CD4-positive, alpha-beta T cell treated with Interleukin-12 subunit alpha and Interleukin-12 subunit beta, for 1 hour (primary cell): ENCODE data around the gene CD55.

Experiments
- DNase-seq: peaks from one replicate; pipeline ENCODE4 v3.0.0-alpha.2; 2020

CD55 gene, protein sequence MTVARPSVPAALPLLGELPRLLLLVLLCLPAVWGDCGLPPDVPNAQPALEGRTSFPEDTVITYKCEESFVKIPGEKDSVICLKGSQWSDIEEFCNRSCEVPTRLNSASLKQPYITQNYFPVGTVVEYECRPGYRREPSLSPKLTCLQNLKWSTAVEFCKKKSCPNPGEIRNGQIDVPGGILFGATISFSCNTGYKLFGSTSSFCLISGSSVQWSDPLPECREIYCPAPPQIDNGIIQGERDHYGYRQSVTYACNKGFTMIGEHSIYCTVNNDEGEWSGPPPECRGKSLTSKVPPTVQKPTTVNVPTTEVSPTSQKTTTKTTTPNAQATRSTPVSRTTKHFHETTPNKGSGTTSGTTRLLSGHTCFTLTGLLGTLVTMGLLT

DNA sequence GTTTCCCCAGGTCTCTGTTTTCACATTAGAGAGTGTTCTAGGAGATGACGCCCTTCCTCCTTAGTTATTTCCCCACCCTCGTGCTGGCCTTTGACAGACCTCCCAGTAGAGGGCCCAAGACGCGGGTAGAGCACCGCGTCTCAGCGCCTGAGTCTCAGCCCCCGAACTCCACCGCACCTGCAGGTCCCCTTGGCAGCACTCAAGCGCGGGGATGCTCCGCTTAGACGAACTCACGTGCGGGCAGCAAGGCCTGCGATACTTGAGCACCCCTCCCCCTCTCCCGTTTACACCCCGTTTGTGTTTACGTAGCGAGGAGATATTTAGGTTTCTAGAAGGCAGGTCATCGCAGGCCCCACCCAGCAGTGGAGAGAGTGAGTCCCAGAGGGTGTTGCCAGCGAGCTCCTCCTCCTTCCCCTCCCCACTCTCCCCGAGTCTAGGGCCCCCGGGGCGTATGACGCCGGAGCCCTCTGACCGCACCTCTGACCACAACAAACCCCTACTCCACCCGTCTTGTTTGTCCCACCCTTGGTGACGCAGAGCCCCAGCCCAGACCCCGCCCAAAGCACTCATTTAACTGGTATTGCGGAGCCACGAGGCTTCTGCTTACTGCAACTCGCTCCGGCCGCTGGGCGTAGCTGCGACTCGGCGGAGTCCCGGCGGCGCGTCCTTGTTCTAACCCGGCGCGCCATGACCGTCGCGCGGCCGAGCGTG lies at the start of gene CD55:
CD55 (plus strand) TSS at position 600 of the 711 bp plus-strand sequence; CDS start at position 688, 88 bp downstream.
- DNase-seq: peak; percentile 100

DNA sequence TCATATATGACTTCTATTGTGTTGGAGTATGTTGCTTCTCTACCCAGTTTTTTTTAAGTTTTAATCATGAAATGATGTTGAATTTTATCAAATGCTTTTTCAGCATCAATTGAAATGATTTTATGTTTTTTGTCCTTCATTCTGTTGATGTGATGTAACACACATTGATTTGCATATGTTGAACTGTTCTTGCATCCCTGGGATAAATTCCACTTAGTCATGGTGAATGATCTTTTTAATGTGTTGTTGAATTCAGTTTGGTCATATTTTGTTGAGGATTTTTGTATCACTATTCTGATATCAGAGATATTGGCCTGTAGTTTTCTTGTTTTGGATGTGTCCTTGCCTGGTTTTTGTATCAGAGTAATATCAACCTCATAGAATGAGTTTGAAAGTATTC lies 46.6 kb upstream of the CD55 start:
- no peak for DNase-seq

- DNase-seq: no peak
Measured at GRCh38 chr1:207276465-207276864, 45.0 kb upstream of the CD55 start.

DNA sequence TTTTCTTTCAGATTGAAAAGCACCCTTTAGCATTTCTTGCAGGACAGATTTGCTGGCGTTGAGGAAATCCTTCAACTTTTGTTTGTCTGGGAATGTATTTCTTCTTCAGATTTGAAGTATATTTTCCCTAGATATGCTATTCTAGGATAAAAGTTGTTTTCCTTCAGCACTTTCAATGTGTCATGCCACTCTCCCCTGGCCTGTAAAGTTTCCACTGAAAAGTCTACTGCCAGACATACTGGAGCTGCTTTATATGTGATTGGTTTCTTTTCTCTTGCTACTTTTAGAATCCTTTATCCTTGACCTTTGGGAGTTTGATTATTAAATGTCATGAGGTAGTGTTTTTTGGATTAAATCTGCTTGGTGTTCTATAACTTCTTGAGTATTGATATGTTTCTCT lies 44.2 kb upstream of the CD55 start:
- DNase-seq: no peak

DNA sequence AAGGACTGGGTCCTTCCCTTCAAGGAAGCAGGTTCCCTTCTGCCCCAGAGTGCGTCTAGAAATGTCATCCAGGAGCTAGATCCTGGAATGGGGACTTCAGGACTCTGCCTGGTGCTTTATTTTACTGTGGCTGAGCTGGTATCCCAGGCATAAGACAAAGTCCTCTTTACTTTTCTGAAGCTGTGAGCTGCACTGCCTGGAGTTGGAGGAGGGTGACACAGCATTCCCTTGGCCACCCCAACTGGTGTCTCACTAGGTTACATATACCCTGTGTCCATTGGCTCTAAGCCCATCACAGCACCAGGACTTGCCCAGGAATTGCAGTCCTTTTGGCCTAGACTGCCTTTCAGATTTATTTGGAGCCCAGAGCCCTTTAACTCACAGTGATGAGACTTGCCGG lies 41.8 kb upstream of the CD55 start:
- no peak for DNase-seq

DNA sequence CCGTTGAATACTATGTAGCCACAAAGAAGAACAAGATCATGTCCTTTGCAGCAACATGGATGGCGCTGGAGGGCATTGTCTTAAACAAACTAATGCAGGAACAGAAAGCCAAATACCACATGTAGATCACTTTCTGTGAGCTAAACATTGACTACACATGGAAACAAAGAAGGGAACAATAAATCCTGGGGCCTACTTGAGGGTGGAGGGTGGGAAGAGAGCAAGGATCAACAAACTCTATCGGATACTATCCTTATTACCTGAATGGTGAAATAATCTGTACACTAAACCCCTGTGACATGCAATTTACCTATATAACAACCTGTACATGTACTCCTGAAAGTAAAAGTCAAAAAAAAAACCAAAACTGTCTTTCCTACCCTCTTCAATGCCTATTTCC lies 40.8 kb upstream of the CD55 start:
- DNase-seq: no peak

- DNase-seq: peak; percentile 4
Measured at GRCh38 chr1:207282058-207282457, 39.4 kb upstream of the CD55 start.

GRCh38 chr1:207282496-207283380 lies 38.7 kb upstream of the CD55 start:
- no peak for DNase-seq

GRCh38 chr1:207283421-207283820 lies 38.1 kb upstream of the CD55 start:
- DNase-seq: no peak

DNA sequence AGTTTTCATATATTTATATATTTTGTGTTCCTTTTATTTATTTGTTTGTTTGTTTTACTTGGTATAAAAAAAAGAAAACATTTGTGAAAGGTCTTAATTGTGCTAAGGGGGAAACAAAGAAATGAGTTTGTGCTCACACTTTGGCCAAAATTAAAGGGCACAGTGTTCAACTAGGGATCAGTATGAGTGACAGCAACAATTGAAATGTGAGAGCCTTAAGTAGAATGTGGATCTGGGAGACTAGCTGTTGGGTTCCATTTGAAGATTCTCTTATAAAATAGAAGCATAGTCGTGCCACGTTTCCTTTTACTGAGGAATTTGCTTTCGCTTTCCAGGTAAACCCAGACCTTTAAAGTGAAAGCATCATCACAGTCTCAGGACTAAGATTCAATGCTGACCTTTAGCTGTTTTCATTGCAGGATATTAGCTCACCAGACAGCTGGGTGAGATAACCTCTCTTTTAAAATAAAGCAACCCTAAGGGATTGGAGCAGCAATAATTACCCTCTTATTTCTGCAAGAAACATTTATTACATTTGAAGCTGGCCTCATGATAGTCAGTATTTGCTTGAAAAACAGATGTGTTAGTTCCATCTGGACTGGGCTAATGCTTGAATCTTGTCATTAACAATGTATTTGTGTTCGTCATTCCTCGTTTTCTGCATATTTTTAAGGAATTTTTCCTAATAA lies 37.1 kb upstream of the CD55 start:
- DNase-seq: no peak

DNA sequence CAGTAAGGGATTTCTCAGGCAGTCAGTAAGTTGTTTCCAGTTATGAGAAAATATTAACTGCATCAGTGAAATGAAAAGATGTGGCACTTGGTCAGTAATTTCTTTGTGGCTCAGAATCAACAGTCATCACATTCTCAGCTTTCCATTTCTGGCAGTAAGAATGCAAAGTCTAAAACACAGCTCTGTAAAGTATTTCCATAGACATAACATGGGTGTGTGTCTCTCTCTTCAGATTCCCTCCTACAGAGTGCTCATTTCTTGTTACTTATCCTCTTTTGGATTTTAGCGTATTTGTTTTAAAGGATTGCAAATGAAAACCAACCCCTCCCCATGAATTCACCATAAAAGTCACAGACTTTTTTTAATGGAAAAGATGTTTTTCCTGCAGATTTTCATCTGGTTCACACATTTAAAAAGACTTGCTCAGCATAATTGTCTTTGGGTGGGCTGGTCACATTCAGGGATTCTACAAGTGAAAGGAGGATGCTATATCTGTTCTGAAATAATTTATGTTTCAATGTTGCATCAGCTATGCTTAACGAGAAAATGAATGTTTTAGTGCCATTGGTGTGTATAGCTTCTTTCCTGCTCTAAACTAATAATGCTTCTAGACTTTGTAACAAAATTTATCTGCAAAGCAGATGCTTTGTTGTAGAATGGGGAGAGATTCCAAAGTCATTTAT lies 34.6 kb upstream of the CD55 start:
- DNase-seq: no peak

- no peak for DNase-seq
Measured at GRCh38 chr1:207288315-207288714, 33.2 kb upstream of the CD55 start.

DNA sequence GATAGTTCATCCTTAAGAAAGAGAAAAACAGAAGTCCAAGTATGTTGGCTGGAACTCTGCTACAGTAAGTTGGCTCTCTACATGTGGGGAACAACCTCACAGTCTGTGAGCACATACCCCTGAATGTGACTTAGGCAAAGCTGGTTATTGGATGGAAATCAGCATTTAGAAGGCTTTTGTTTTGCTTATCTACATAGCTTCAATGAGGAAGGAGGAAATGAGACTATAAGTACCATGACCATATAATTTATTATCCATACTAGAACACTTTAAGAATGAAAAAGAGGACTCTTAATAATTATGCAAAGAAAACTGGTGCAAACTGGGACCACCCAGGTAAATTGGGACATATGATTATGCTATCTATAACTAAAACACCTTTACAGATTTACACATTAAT lies 31.7 kb upstream of the CD55 start:
- DNase-seq: no peak

GRCh38 chr1:207291723-207292122 lies 29.8 kb upstream of the CD55 start:
- DNase-seq: no peak

DNA sequence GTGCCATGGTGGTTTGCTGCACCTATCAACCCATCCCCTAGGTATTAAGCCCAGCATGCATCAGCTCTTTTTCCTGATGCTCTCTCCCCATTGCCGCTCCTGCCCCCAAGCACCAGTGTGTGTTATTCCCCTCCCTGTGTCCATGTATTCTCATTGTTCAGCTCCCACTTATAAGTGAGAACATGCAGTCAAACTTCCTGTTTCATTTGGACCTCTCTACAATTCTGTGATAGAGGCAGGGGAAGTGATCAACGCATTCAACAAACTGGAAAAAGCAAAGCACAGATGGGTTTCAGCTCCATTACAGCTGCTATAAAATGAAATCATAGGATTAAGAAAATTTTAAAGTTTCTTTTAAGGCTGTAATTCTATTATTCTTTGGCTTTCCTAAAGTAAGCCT lies 23.3 kb upstream of the CD55 start:
- DNase-seq: no peak

GRCh38 chr1:207298636-207299398 lies 22.7 kb upstream of the CD55 start:
- DNase-seq: no peak

GRCh38 chr1:207300970-207301369 lies 20.5 kb upstream of the CD55 start:
- DNase-seq: no peak

DNA sequence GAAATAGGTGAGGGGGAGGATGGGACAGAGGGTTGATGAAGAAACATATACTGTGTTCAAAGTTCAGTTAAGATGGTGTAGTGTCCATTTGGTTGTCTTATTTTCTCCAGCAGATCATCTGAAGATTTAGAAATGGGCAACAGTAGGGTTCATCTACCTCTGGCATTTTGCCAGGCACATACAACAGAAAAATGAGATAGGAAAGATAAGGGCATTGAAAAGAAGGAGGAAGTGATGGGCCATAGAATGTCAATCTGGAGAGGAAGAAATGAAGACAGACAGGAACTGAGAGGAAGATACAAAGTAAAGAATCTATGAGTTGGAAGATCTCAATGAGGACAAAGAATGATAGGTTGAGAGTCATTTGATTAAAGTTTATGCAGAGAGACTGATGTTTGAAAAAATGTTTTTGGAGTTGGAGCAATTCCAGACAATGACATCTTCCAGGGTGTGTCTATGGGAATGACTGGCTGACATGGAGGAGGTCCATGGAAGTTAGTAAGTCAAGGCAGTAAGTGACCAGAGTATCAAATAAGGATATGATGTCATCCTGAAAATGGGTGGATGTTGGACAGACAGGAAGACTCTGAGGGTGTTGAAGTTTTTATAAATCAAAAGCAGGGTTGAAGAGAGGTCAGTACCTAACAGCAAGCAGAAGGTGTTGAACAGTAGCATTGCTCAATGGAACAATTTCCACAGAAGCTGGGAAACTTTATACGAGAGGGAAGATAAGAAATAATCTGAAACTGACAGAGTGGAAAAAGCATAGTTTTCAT lies 18.7 kb upstream of the CD55 start:
- DNase-seq: no peak

GRCh38 chr1:207304710-207305488 lies 16.6 kb upstream of the CD55 start:
- no peak for DNase-seq

GRCh38 chr1:207305489-207305873 lies 16.0 kb upstream of the CD55 start:
- no peak for DNase-seq
